ENCODE data around the gene INSYN2B.

- TF ChIP-seq CTCF (conservative IDR thresholded peaks at IDR 0.05; ENCODE audit: low read depth, low read length) (no peak), EZH2phosphoT487 (IDR thresholded peaks at IDR 0.05; ENCODE audit: borderline replicate concordance, low read length) (no peak), EZH2 (IDR thresholded peaks at IDR 0.05; ENCODE audit: low read length, unreplicated experiment) (no peak)
Measured at GRCh38 chr5:169921949-169922348, 58.3 kb downstream of the INSYN2B start.
